Bronchial epithelial cell (primary cell): ENCODE data around the gene MAGED4. TPM values are rescaled to one million over a fixed set of nuclear protein-coding genes. Genes with fewer than 3 reads are reported as not detected.
A peak's percentile ranks its signal among the peaks of the same experiment; 100 is the strongest.
"Not testable (repeated sequence)": the region's sequence is repeated elsewhere in the genome, so short reads cannot be mapped to it uniquely, and the experiment has no call there.

Experiments used
- DNase-seq: peaks from one replicate; pipeline ENCODE4 v3.0.0-alpha.2; 2010; ENCODE audit warnings: low read depth
- FAIRE-seq: peaks from 2 replicates; lab custom pipeline; 2011; peaks lifted over from hg19 to GRCh38; lab: Jason Lieb, UNC
- H3K27me3 ChIP-seq: 2 replicates; pipeline ENCODE4 v1.5.1; 2011; ENCODE audit warnings: low read length; ENCODE audit not compliant: control insufficient read depth, insufficient read depth
- H3K36me3 ChIP-seq: 2 replicates; pipeline ENCODE4 v1.5.1; 2011; ENCODE audit warnings: low read length; ENCODE audit not compliant: control insufficient read depth, insufficient read depth
- H3K4me3 ChIP-seq: 2 replicates; pipeline ENCODE4 v1.5.1; 2011; ENCODE audit warnings: mild to moderate bottlenecking, low read depth, low read length, control low read depth
- total RNA-seq: library from RNA; depleted of rRNA; stranded (reverse); fragments of >200 nt; gene quantifications from 2 replicates; pipeline ENCODE4 v1.2.1, GENCODE V29; 2014
- TF ChIP-seq, protein P1 (sequence below): IDR thresholded peaks from 2 replicates; pipeline ENCODE4 v1.5.1; 2011; ENCODE audit warnings: mild to moderate bottlenecking, moderate library complexity, low read length, control low read depth, inconsistent platforms; ENCODE audit not compliant: insufficient read depth, severe bottlenecking

Gene MAGED4, protein sequence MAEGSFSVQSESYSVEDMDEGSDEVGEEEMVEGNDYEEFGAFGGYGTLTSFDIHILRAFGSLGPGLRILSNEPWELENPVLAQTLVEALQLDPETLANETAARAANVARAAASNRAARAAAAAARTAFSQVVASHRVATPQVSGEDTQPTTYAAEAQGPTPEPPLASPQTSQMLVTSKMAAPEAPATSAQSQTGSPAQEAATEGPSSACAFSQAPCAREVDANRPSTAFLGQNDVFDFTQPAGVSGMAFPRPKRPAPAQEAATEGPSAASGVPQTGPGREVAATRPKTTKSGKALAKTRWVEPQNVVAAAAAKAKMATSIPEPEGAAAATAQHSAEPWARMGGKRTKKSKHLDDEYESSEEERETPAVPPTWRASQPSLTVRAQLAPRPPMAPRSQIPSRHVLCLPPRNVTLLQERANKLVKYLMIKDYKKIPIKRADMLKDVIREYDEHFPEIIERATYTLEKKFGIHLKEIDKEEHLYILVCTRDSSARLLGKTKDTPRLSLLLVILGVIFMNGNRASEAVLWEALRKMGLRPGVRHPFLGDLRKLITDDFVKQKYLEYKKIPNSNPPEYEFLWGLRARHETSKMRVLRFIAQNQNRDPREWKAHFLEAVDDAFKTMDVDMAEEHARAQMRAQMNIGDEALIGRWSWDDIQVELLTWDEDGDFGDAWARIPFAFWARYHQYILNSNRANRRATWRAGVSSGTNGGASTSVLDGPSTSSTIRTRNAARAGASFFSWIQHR
- total RNA-seq: 0.26 TPM in 1 of 2 replicates, not detected in the other

DNA sequence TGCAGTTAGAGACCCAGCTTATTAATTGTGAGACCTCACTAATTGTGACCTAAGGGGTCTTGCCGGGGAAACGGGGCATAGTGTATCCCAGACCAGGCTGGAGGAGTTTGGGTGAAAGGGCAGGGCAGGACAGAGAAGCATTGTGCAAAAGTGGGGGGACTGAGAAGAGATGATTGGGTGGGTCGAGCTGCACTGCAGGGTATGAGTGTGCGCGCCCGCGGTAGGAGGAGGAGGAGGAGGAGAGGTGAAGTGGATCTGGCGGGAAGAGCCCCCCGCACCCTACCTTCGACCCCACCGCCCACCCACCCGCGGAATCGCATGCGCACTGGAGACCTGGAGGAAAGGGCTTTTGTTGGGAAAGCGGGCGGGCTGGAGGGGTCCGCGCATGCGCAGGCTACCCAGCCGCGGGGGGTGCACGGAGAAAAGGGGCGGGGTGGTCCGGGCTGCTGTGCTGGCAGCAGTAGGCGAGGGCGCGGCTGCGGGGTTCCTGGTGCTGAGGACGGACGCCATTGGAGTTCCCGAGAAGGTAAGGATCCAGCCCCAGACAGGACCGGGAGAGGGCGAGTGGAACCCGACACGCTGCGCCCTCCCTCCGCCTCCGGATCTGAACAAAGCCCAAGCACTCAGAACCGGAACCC, at the start of gene MAGED4:
TSS of gene MAGED4 (plus strand) at position 449 of the 638 bp plus-strand sequence. CDS start 1,035 bp downstream, outside the sequence.
- not testable (repeated sequence) for FAIRE-seq, DNase-seq, H3K36me3 ChIP-seq, H3K4me3 ChIP-seq, H3K27me3 ChIP-seq

DNA sequence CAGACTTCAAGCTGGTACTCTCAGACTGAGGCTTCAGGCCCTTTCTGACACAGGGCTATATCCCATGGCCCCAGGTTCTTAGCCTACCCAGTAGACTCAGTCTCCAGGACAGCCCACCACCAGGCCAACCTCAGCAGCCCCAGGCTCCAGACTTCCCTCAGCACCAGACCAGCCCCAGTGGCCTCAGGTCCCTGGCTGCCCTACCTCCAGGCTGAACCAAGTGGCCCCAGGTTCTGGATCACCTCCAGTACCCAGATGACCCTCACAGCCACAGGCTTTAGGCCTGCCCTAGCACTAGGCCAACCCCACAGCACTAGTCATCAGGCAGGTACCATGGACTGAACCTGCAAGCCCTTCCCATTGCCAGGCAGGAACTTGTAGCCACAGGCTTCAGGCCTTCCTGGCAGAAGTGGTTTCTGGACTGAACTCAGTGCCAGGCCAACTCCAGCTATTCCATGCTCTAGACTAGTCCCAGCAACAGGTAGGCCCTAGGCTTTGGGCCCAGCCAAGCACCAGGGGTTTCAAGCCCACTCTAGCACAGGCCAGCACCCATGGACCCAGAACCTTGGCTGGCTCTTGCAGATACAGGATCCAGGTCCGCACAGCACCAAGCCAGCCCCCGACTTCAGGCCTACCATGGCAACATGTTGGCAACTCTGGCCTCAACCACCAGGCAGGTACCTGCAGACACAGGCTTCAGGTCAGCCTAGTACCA, 45.7 kb upstream of the MAGED4 start:
- no peaks in the 10 kb centered on the region for H3K36me3 ChIP-seq
- DNase-seq (no peak), FAIRE-seq (no peak)
- no peaks in the 10 kb centered on the region for H3K27me3 ChIP-seq
- H3K4me3 ChIP-seq: no peak overlapping the region
- TF ChIP-seq, protein P1, sequence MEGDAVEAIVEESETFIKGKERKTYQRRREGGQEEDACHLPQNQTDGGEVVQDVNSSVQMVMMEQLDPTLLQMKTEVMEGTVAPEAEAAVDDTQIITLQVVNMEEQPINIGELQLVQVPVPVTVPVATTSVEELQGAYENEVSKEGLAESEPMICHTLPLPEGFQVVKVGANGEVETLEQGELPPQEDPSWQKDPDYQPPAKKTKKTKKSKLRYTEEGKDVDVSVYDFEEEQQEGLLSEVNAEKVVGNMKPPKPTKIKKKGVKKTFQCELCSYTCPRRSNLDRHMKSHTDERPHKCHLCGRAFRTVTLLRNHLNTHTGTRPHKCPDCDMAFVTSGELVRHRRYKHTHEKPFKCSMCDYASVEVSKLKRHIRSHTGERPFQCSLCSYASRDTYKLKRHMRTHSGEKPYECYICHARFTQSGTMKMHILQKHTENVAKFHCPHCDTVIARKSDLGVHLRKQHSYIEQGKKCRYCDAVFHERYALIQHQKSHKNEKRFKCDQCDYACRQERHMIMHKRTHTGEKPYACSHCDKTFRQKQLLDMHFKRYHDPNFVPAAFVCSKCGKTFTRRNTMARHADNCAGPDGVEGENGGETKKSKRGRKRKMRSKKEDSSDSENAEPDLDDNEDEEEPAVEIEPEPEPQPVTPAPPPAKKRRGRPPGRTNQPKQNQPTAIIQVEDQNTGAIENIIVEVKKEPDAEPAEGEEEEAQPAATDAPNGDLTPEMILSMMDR: no peak

DNA sequence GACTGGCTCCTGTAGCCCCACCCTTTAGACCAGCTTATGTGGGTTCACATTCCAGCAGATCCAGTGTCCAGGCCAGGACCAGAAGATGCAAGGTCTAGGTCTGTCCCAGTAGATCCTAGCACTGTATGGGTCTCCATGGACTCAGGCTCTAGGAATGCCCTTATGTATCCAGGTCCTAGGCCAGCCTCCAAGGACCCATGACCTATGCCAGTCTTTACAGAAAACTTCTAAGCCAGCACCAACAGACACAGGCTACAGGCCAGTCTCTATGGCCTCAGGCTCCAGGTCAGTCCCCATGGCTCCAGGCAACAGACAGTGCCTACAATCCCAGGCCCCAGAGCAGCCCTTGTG, 45.2 kb upstream of the MAGED4 start:
- Histone ChIP-seq H3K36me3 (no peaks in the 10 kb centered on the region), H3K27me3 (no peaks in the 10 kb centered on the region), H3K4me3 (no peak overlapping the region)
- FAIRE-seq: no peak
- TF ChIP-seq, protein P1: no peak
- DNase-seq: no peak

DNA sequence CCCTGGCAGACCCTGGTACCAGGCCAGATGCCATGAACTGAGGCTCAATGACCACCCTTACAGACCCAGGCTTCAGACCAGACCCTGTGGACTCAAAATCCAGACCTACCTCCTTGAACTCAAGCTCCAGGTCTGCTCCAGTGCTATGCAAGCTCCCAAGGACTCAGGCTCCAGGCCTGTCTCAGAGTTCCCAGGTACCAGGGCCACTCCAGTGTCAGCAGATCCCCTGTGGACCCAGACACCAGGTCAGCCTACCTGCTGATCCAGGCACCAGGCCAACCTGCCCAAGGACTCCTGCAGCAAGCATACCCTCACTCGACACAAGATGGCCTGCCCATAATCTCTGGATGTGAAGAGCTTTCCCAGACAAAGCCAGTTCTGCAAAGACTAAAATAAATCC, 44.7 kb upstream of the MAGED4 start:
- TF ChIP-seq, protein P1: no peak
- FAIRE-seq: no peak

DNA sequence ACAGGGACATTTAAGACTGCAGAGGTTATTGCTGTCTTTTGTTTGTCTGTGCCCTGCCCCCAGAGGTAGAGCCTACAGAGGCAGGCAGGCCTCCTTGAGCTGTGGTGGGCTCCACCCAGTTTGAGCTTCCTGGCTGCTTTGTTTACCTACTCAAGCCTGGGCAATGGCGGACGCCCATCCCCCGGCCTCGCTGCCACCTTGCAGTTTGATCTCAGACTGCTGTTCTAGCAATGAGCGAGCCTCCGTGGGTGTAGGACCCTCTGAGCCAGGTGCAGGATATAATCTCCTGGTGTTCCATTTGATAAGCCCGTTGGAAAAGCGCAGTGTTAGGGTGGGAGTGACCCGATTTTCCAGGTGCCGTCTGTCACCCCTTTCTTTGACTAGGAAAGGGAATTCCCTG, 34.0 kb upstream of the MAGED4 start:
- not testable (repeated sequence) for H3K4me3 ChIP-seq, DNase-seq, H3K27me3 ChIP-seq, H3K36me3 ChIP-seq
- peak; percentile 36 for FAIRE-seq

More for the DNA sequence above, 44.7 kb upstream of the MAGED4 start:
- Histone ChIP-seq H3K27me3 (no peaks in the 10 kb centered on the region), H3K36me3 (no peaks in the 10 kb centered on the region), H3K4me3 (no peak overlapping the region)
- DNase-seq: no peak

DNA sequence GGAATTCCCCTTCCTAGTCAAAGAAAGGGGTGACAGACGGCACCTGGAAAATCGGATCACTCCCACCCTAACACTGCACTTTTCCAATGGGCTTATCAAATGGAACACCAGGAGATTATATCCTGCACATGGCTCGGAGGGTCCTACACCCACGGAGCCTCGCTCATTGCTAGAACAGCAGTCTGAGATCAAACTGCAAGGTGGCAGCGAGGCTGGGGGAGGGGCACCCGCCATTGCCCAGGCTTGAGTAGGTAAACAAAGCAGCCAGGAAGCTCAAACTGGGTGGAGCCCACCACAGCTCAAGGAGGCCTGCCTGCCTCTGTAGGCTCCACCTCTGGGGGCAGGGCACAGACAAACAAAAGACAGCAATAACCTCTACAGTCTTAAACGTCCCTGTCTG, 24.5 kb upstream of the MAGED4 start:
- H3K4me3 ChIP-seq, DNase-seq, H3K36me3 ChIP-seq, H3K27me3 ChIP-seq, FAIRE-seq: not testable (repeated sequence)

DNA sequence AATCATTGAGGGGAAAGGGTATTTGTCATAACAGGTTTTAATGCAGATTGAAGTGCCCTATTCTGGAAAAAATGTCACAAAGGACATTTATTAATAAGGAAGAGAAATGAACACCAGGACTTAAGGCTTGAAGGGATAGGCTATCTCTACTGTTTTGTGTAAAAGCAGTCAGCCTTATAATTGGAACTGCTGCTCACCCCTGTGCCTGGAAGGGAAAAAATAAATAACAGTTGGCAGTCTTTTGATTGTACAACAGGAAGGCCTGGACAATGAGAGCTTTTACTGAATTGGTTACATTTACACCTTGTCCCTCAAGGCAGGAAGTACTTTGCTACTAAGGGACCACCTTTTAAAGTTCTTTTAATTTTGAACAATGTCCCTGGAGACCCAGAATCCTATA, 17.8 kb upstream of the MAGED4 start:
- DNase-seq: no peak
- Histone ChIP-seq H3K36me3 (no peaks in the 10 kb centered on the region), H3K4me3 (no peak overlapping the region), H3K27me3 (no peaks in the 10 kb centered on the region)
- TF ChIP-seq, protein P1: no peak
- no peak for FAIRE-seq

DNA sequence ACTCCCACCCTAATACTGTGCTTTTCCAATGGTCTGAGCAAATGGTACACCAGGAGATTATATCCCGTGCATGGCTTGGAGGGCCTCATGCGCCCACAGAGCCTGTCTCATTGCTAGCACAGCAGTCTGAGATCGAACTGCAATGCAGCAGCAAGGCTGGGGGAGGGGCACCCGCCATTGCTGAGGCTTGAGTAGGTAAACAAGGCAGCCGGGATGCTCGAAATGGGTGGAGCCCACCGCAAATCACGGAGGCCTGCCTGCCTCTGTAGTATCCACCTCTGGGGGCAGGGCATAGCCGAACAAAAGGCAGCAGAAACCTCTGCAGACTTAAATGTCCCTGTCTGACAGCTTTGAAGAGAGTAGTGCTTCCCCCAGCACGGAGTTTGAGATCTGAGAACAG, 13.6 kb upstream of the MAGED4 start:
- H3K27me3 ChIP-seq, H3K4me3 ChIP-seq, H3K36me3 ChIP-seq, FAIRE-seq, DNase-seq: not testable (repeated sequence)

DNA sequence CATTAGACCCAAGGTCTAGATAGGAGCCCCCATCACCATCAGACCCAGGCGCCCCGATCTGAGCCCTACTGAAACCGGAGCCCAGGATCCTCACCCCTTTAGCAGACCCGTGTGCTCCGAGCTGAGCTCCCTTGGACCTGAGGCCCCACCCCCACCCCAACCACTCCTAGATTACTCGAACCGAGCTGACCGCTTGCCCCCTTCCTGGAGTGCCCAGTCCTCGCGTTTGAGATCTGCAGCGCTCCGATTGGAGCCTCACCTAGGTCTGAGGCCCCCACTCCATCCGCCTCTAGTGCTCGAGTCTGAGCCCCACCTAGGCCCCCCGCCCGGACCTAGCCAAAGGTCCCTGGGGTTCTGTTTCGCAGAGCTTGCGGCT, 378 bp downstream of the MAGED4 start:
- not testable (repeated sequence) for H3K4me3 ChIP-seq, H3K27me3 ChIP-seq, H3K36me3 ChIP-seq, DNase-seq
- peak; percentile 7 for FAIRE-seq
